Stimulated activated CD4-positive, alpha-beta T cell treated with anti-CD3 and anti-CD28 coated beads, Interleukin-12 subunit alpha, Interleukin-12 subunit beta, amount 100 ng/mL, for 4 hours (primary cell): Measurements from ENCODE around the gene STXBP5.
A peak's percentile ranks its signal among the peaks of the same experiment; 100 is the strongest.

Source experiments
- DNase-seq: peaks from one replicate; pipeline ENCODE4 v3.0.0-alpha.2; 2020

The STXBP5 gene

GRCh38 chr6:147204060-147204785, at the start of gene STXBP5:
Gene STXBP5, plus strand, starts transcription at chr6:147204417. Its CDS starts 116 bp downstream, at chr6:147204533.
- peak; percentile 18 for DNase-seq

- no peak for DNase-seq
Measured at GRCh38 chr6:147154454-147154853, 49.8 kb upstream of the STXBP5 start.

DNA sequence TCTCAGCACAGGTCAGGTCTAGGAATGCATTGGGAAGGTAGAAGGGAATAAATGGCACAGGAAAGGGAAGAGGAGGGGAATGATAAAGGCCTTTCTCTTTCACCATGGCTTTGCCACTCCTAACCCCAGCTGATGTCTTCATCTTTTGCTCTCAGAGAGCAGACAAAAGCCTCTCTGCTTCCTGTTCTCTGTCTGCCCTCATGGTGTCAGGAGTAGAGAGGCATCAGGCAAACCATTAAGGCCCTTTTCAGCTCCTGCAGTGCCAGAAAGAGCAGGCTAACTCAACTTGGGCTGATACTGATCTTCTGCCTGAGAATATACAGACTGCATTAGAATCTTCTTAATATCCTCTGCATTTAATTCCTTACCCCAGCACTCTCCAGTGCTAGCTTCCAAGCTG, 48.0 kb upstream of the STXBP5 start:
- no peak for DNase-seq

GRCh38 chr6:147156799-147157382, 47.3 kb upstream of the STXBP5 start:
- no peak for DNase-seq

- no peak for DNase-seq
Measured at GRCh38 chr6:147157930-147158329, 46.3 kb upstream of the STXBP5 start.

- no peak for DNase-seq
Measured at GRCh38 chr6:147158881-147159280, 45.3 kb upstream of the STXBP5 start.

- no peak for DNase-seq
Measured at GRCh38 chr6:147159536-147160374, 44.5 kb upstream of the STXBP5 start.

DNA sequence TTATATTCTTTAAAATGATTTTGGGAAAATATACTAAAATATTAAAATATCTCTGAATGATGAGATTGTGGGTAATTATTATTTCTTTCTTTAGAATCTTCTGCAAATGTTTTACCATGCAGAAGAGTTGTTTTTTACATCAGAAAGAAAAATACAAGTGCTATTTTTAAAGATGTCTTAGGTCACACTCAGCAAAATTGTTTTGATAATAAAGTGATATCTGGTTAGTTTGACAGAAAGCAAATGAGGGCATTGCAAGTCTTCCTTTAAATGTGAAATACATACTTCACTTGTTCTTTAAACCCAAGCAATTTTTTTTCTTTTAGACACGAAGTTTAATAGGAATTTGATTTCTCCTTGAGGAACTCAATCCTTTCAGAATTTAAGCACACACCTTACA, 43.6 kb upstream of the STXBP5 start:
- DNase-seq: no peak

DNA sequence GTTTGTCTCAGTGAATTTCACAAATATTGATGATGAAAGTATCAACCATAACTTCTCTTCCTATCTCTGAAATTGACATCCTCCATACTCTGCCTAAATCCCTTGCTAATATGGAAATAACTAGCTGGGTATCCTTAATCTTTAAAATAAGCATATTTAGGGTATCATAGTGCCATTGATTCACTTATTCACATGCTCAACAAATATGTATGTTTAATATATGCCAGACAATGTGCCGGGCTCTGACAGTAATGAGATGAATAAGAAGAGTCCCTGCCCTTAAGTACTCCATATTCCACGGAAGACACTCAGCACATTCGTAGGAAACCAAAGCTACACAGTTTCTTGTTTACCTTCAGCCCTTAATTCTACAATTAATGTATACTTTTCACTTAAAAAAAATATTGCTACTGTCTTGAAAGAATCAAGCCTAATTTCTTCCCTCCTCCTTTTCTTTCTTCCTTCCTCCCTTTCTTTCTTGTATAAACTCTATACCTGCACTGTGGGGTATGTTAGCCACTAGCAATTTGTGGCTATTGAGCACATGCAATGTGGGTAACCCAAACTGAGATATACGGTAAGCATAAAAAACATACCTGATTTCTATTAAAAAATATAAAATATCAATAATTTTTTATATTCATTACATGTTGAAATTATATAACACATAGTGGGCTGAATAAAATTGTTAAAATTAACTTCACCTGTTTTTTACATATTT, 42.8 kb upstream of the STXBP5 start:
- no peak for DNase-seq

GRCh38 chr6:147161974-147162495, 42.2 kb upstream of the STXBP5 start:
- DNase-seq: no peak

GRCh38 chr6:147164761-147165160, 39.5 kb upstream of the STXBP5 start:
- DNase-seq: no peak

- no peak for DNase-seq
Measured at GRCh38 chr6:147166360-147166944, 37.8 kb upstream of the STXBP5 start.

- no peak for DNase-seq
Measured at GRCh38 chr6:147166992-147167391, 37.2 kb upstream of the STXBP5 start.

GRCh38 chr6:147167576-147168461, 36.4 kb upstream of the STXBP5 start:
- no peak for DNase-seq

DNA sequence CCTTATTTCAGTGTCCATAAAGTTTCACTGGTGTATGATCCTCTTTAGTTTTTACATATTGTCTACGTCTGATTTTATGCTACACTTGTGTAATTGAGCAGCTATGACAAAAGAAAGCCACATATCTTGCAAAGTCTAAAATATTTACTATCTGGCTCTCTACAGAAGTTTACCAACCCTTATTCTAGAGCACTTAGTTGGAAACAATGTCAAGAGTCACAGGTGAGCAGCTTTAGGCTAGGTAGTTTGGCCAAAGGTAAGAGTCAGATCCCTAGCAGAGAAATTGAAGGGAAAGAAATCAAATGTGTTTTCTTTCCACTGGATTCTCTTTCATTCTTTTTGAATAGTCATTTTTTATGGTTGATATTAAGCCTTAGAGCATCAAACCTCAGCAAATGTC, 34.7 kb upstream of the STXBP5 start:
- DNase-seq: no peak

DNA sequence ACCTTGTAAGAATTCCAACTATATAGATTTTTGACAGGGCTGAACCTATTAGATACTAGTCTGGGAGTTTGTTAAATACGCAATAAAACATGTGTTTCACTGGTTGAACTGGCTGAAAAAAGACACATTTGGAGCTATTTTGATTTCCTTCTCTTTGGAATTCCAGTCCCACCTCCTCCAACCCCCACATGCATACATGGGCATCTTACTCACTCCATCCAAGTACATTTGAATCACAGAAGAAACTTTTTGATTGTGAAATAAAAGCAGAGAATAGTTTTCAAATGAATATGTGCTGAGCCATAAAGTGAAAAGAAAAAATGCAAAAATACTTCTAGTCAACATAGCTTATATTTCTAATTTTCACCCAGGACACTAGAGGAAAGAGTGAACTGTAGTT, 33.9 kb upstream of the STXBP5 start:
- no peak for DNase-seq

GRCh38 chr6:147173140-147173539, 31.1 kb upstream of the STXBP5 start:
- DNase-seq: no peak

DNA sequence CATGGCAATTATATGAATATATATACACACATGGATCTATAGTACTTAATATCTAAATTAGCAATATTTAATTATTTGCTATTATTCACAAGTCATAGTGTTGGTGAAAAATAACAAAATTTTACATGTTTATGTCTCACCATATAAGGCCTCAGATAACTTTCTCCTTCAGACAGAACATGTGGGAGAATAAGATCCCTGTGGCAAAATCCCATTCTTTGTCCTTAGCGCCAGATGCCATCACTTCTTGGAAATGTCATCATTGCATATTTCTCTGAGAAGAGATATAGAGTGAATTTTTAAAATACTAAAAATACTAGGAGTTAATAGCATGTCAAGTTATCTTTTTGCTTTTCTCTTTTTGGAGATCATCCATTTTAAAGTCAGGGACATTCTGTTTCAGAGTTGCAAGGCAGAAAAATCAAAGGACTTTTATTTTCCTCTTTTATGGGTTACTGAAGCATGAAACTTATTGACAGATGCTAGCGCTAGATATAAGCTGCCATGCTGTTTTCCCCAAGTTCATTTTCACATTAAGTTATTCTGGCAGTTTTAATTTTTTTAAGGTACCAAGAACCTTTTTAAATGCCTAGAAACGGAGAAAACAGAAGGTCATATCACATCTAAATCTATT, 30.4 kb upstream of the STXBP5 start:
- no peak for DNase-seq

GRCh38 chr6:147176795-147177194, 27.4 kb upstream of the STXBP5 start:
- DNase-seq: no peak

GRCh38 chr6:147177286-147177685, 26.9 kb upstream of the STXBP5 start:
- no peak for DNase-seq

- DNase-seq: no peak
Measured at GRCh38 chr6:147178355-147178754, 25.9 kb upstream of the STXBP5 start.
